Thymus (tissue), 11 donors: Measurements from ENCODE around the gene RALGPS1. TPM values are rescaled to one million over a fixed set of nuclear protein-coding genes. Genes with fewer than 3 reads are reported as not detected.

Source experiments
- DNase-seq, 9 donors: peaks; one replicate each; pipeline ENCODE4 v3.0.0-alpha.2; 2013; ENCODE audit warnings: low spot score in 9 of 9, low read depth in 6 of 9, missing footprints in 1 of 9
- H3K27ac ChIP-seq, 2 donors: one replicate each; pipeline ENCODE4 v1.5.1; 2013; ENCODE audit warnings: control low read depth in 1 of 2, low read depth in 1 of 2, low read length in 1 of 2, mild to moderate bottlenecking in 1 of 2, moderate library complexity in 1 of 2
- H3K27me3 ChIP-seq, 2 donors: one replicate each; pipeline ENCODE4 v1.5.1; 2013; ENCODE audit warnings: low read length in 1 of 2; ENCODE audit not compliant: control insufficient read depth in 2 of 2, insufficient read depth in 1 of 2
- H3K36me3 ChIP-seq, 2 donors: one replicate each; pipeline ENCODE4 v1.5.1; 2013; ENCODE audit warnings: low read length in 1 of 2, mild to moderate bottlenecking in 1 of 2, moderate library complexity in 1 of 2; ENCODE audit not compliant: control insufficient read depth in 2 of 2, insufficient read depth in 2 of 2
- H3K4me1 ChIP-seq, 2 donors: one replicate each; pipeline ENCODE4 v1.5.1; 2013; ENCODE audit warnings: low read length in 2 of 2; ENCODE audit not compliant: control insufficient read depth in 2 of 2, insufficient read depth in 2 of 2
- H3K4me3 ChIP-seq, 2 donors: one replicate each; pipeline ENCODE4 v1.5.1; 2013; ENCODE audit warnings: low read length in 2 of 2, control low read depth in 1 of 2, mild to moderate bottlenecking in 1 of 2
- H3K9me3 ChIP-seq, 2 donors: one replicate each; pipeline ENCODE4 v1.5.1; 2013; ENCODE audit warnings: low read length in 1 of 2, mild to moderate bottlenecking in 1 of 2; ENCODE audit not compliant: control insufficient read depth in 2 of 2, insufficient read depth in 1 of 2
- WGBS: extraction: QIAGEN DNeasy Blood & Tissue Kit; methylation state at CpG from one replicate; pipeline ENCODE4 v1.1.7; 2013; 5-methylcytosine and 5-hydroxymethylcytosine counted together
- polyA plus RNA-seq: library from polyadenylated mRNA; stranded (reverse); fragments of 200-250 nt; gene quantifications from one replicate; pipeline ENCODE4 v1.2.3, GENCODE V29; 2013
- total RNA-seq: library from RNA; stranded (reverse); fragments of 120-200 nt; gene quantifications from one replicate; pipeline ENCODE4 v1.2.4, GENCODE V29; 2013
- donor health status: healthy.

RALGPS1 gene
- total and polyA plus RNA-seq, 2 donors, result 3.6 to 8.5 TPM

- Histone ChIP-seq H3K36me3 (peaks cover 0 to 2% of the 10 kb centered on the region in 2 donors), H3K27me3 (peaks cover 0 to 2% of the 10 kb centered on the region in 2 donors), H3K27ac (no peak overlapping the region), H3K4me3 (no peak overlapping the region), H3K9me3 (no peaks in the 10 kb centered on the region), H3K4me1 (peaks cover 0 to 4% of the 10 kb centered on the region in 2 donors)
- no peak for DNase-seq
- 86% methylated on average over 10 of the region's 10 CpGs for WGBS
These were observed 285.7 kb downstream of the RALGPS1 start for GRCh38 chr9:127200106-127200862.

- 97% methylated on average over 6 of the region's 6 CpGs for WGBS
- Histone ChIP-seq H3K4me1 (peaks cover 0 to 4% of the 10 kb centered on the region in 2 donors), H3K27me3 (peaks cover 0 to 2% of the 10 kb centered on the region in 2 donors), H3K4me3 (no peak overlapping the region), H3K36me3 (peaks cover 0 to 2% of the 10 kb centered on the region in 2 donors), H3K9me3 (no peaks in the 10 kb centered on the region), H3K27ac (no peak overlapping the region)
- DNase-seq, result no peak
These were observed 286.5 kb downstream of the RALGPS1 start for GRCh38 chr9:127201071-127201541.

GRCh38 chr9:127201731-127202130, 287.1 kb downstream of the RALGPS1 start:
- Histone ChIP-seq H3K9me3 (no peaks in the 10 kb centered on the region), H3K27me3 (peaks cover 0 to 2% of the 10 kb centered on the region in 2 donors), H3K36me3 (peaks cover 0 to 1% of the 10 kb centered on the region in 2 donors), H3K4me3 (no peak overlapping the region), H3K27ac (no peak overlapping the region), H3K4me1 (peaks cover 0 to 4% of the 10 kb centered on the region in 2 donors)
- 93% methylated on average over 11 of the region's 11 CpGs for WGBS
- DNase-seq, result no peak

GRCh38 chr9:127202461-127203169, 288.0 kb downstream of the RALGPS1 start:
- Histone ChIP-seq H3K36me3 (no peaks in the 10 kb centered on the region), H3K27me3 (peaks cover 0 to 2% of the 10 kb centered on the region in 2 donors), H3K9me3 (no peaks in the 10 kb centered on the region), H3K4me3 (no peak overlapping the region), H3K27ac (no peak overlapping the region), H3K4me1 (peaks cover 0 to 4% of the 10 kb centered on the region in 2 donors)
- WGBS, result 95% methylated on average over 11 of the region's 11 CpGs
- no peak for DNase-seq

- no peak for DNase-seq
- H3K27me3 ChIP-seq, result peaks cover 0 to 2% of the 10 kb centered on the region in 2 donors
- no peaks in the 10 kb centered on the region for H3K36me3 ChIP-seq
- H3K4me3 ChIP-seq, result no peak overlapping the region
- H3K27ac ChIP-seq, result no peak overlapping the region
- 91% methylated on average over 5 of the region's 5 CpGs for WGBS
- H3K4me1 ChIP-seq, result peaks cover 0 to 4% of the 10 kb centered on the region in 2 donors
- H3K9me3 ChIP-seq, result no peaks in the 10 kb centered on the region
These were observed 289.2 kb downstream of the RALGPS1 start for GRCh38 chr9:127203681-127204327.

- WGBS, result 80% methylated on average over 7 of the region's 7 CpGs
These were observed 290.3 kb downstream of the RALGPS1 start for GRCh38 chr9:127204771-127205470.

GRCh38 chr9:127205952-127206351, 291.4 kb downstream of the RALGPS1 start:
- Histone ChIP-seq H3K4me3 (no peak overlapping the region), H3K27me3 (peaks cover 0 to 5% of the 10 kb centered on the region in 2 donors), H3K36me3 (no peaks in the 10 kb centered on the region), H3K9me3 (peaks cover 0 to 3% of the 10 kb centered on the region in 2 donors), H3K27ac (no peak overlapping the region), H3K4me1 (no peaks in the 10 kb centered on the region)
- no peak for DNase-seq
- WGBS, result 95% methylated on average over 4 of the region's 4 CpGs

More at GRCh38 chr9:127204771-127205470, 290.3 kb downstream of the RALGPS1 start:
- peaks cover 0 to under 1% of the 10 kb centered on the region in 2 donors for H3K9me3 ChIP-seq
- peaks cover 0 to 4% of the 10 kb centered on the region in 2 donors for H3K27me3 ChIP-seq
- H3K4me3 ChIP-seq, result no peak overlapping the region
- no peaks in the 10 kb centered on the region for H3K36me3 ChIP-seq
- no peak overlapping the region for H3K27ac ChIP-seq
- no peak for DNase-seq
- no peaks in the 10 kb centered on the region for H3K4me1 ChIP-seq

GRCh38 chr9:127206666-127207065, 292.1 kb downstream of the RALGPS1 start:
- Histone ChIP-seq H3K9me3 (peaks cover 0 to 3% of the 10 kb centered on the region in 2 donors), H3K27me3 (peaks cover 0 to 5% of the 10 kb centered on the region in 2 donors), H3K4me3 (no peak overlapping the region), H3K36me3 (no peaks in the 10 kb centered on the region), H3K4me1 (no peaks in the 10 kb centered on the region), H3K27ac (no peak overlapping the region)
- DNase-seq, result no peak
- WGBS, result 99% methylated on average over 3 of the region's 3 CpGs
